GM18508 (cell line): ENCODE results near the gene SCN7A.

Experiments used
- ATAC-seq: cut with Tn5 transposase; IDR thresholded peaks from one replicate; pipeline ENCODE4 v1.9.1; 2021; ENCODE audit warnings: moderate number of reproducible peaks; ENCODE audit not compliant: insufficient read depth, unreplicated experiment

SCN7A gene

GRCh38 chr2:166406374-166406773 lies 87.7 kb downstream of the SCN7A start:
- ATAC-seq = no peak

- ATAC-seq = no peak
These were observed 88.5 kb downstream of the SCN7A start for GRCh38 chr2:166405569-166405926.

- ATAC-seq = no peak
These were observed 89.0 kb downstream of the SCN7A start for GRCh38 chr2:166404831-166405568.

- no peak for ATAC-seq
These were observed 99.8 kb downstream of the SCN7A start for GRCh38 chr2:166394245-166394644.

GRCh38 chr2:166393008-166393407 lies 101.0 kb downstream of the SCN7A start:
- no peak for ATAC-seq

GRCh38 chr2:166388481-166389070 lies 105.5 kb downstream of the SCN7A start:
- ATAC-seq = no peak

- no peak for ATAC-seq
These were observed 108.7 kb downstream of the SCN7A start for GRCh38 chr2:166385313-166385712.

- ATAC-seq = no peak
These were observed 109.3 kb downstream of the SCN7A start for GRCh38 chr2:166384774-166385173.

GRCh38 chr2:166382448-166382847 lies 111.6 kb downstream of the SCN7A start:
- no peak for ATAC-seq

GRCh38 chr2:166380615-166381014 lies 113.4 kb downstream of the SCN7A start:
- ATAC-seq = no peak

- ATAC-seq = no peak
These were observed 117.2 kb downstream of the SCN7A start for GRCh38 chr2:166376873-166377272.

GRCh38 chr2:166376488-166376828 lies 117.6 kb downstream of the SCN7A start:
- ATAC-seq = no peak

GRCh38 chr2:166375736-166376487 lies 118.1 kb downstream of the SCN7A start, which contains the start of gene SCN9A:
TSS of gene SCN9A (minus strand) at chr2:166375944. CDS start at chr2:166311756, 64,188 bp downstream.
- no peak for ATAC-seq

GRCh38 chr2:166375195-166375735 lies 118.8 kb downstream of the SCN7A start:
- no peak for ATAC-seq

- ATAC-seq = no peak
These were observed 120.1 kb downstream of the SCN7A start for GRCh38 chr2:166373951-166374350.

GRCh38 chr2:166373539-166373938 lies 120.5 kb downstream of the SCN7A start:
- no peak for ATAC-seq

GRCh38 chr2:166373105-166373504 lies 120.9 kb downstream of the SCN7A start:
- ATAC-seq = no peak

GRCh38 chr2:166372046-166372445 lies 122.0 kb downstream of the SCN7A start:
- no peak for ATAC-seq

GRCh38 chr2:166365803-166366420 lies 128.1 kb downstream of the SCN7A start:
- no peak for ATAC-seq

GRCh38 chr2:166365239-166365638 lies 128.8 kb downstream of the SCN7A start:
- ATAC-seq = no peak
